Mesodermal cell (in vitro differentiated cells): ENCODE measurements around the gene RAB39A.
A peak's percentile ranks its signal among the peaks of the same experiment; 100 is the strongest.
"Not testable (repeated sequence)": the region's sequence is repeated elsewhere in the genome, so short reads cannot be mapped to it uniquely, and the experiment has no call there.

Experiments
- H3K27ac ChIP-seq: 2 replicates; pipeline ENCODE4 v1.7.0; 2013; ENCODE audit warnings: mild to moderate bottlenecking, low read depth, low read length, moderate library complexity; ENCODE audit not compliant: severe bottlenecking
- H3K36me3 ChIP-seq: 2 replicates; pipeline ENCODE4 v1.7.1; 2013; ENCODE audit warnings: mild to moderate bottlenecking, low read length, moderate library complexity; ENCODE audit not compliant: control insufficient read depth, insufficient read depth
- H3K4me1 ChIP-seq: one replicate; pipeline ENCODE4 v1.7.1; 2013; ENCODE audit warnings: mild to moderate bottlenecking, low read length; ENCODE audit not compliant: insufficient read depth, control insufficient read depth, poor library complexity, severe bottlenecking
- H3K4me3 ChIP-seq: 2 replicates; pipeline ENCODE4 v1.7.0; 2013; ENCODE audit warnings: low read length, control low read depth, mild to moderate bottlenecking; ENCODE audit not compliant: insufficient read depth, poor library complexity, severe bottlenecking; ENCODE audit errors: extremely low read depth
- H3K9me3 ChIP-seq: 2 replicates; pipeline ENCODE4 v1.7.1; 2013; ENCODE audit warnings: mild to moderate bottlenecking, low read length, moderate library complexity; ENCODE audit not compliant: control insufficient read depth
- WGBS, 2 experiments: methylation state at CpG; one replicate each; pipeline ENCODE4 v1.1.5; 2013; ENCODE audit warnings: missing lambda C conversion rate in 2 of 2; ENCODE audit not compliant: insufficient coverage in 2 of 2; 5-methylcytosine and 5-hydroxymethylcytosine counted together

The RAB39A gene

DNA sequence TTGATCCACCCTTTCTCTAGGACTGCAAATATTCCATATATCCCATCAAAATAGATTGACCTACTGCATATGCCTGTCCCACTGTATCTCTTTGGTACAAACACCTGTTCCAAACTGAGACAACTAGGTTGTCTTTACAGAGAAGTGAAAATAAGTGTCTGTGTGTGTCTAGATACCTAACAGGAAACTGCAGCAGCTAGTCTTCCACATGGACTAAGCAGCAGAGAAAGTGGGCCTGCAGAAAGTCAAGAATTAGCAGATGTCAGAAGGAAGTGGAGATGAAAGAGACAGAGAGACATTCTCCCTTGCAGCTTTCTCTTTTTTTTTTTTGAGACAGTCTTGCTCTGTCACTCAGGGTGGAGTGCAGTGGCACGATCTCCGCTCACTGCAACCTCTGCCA is 3.9 kb upstream of the RAB39A start:
- H3K27ac ChIP-seq = no peak overlapping the region
- no peak overlapping the region for H3K4me3 ChIP-seq
- no peaks in the 10 kb centered on the region for H3K4me1 ChIP-seq
- no peaks in the 10 kb centered on the region for H3K36me3 ChIP-seq
- no peaks in the 10 kb centered on the region for H3K9me3 ChIP-seq
- WGBS, 2 experiments = 83% methylated on average over 2 of the region's 2 CpGs; no CpG with 5 or more reads in 1 of the 2 experiments

DNA sequence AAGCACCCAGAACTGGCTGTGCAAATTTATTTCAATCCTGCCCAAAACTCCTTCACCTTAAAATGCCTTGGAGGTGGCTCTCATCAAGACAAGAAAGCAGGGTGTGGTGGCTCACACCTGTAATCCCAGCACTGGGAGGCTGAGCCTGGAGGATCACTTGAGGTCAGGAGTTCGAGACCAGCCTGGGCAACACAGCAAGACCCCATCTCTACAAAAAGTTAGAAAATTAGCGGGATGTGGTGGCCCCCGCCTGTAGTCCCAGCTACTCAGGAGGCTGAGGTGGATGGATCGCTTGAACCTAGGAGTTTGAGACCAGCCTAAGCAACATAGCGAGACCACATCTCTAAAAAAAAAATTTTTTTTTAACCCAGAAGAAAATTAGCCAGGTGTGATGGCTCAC is 689 bp upstream of the RAB39A start:
- Histone ChIP-seq H3K4me1 (no peaks in the 10 kb centered on the region), H3K36me3 (no peaks in the 10 kb centered on the region), H3K27ac (no peak overlapping the region), H3K9me3 (no peaks in the 10 kb centered on the region), H3K4me3 (peak overlapping the region; percentile 51)
- 94 to 100% methylated on average over 3 to 4 of the region's 5 CpGs for WGBS, 2 experiments

DNA sequence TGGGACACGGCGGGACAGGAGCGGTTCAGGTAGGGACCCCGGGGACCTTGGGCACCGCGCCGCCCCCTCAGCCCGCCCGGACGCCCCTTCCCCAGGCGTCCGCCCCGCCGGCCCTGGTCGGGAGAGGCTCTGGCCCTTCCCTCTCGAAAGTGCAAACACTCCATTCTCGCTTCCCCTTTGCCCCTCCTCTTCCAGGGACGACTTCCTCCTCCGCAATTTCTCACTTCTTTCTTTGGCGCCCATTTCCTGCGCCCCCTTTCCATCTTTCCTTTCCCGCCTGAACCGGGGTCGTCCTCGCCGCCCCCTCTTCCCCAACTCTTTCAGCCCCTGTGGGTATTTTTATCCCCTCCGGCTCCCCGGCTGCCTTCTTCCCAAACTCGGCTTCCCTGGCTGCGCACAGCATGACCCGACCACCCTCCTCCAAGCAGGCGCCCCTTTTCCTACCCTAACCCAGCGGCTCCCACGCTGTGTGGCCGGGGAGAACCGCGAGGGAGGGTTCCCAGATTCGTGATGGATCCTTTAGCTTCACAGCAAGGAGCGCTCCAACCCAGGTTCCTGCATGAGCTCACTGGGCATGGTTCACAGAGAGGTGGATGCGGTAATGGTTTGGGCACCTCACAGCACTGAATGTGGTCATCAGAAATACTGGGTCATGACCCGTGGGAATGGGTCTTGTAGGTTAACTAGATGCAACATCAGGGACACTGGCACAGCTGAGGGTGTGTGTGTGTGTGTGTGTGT is 689 bp downstream of the RAB39A start:
- no peaks in the 10 kb centered on the region for H3K4me1 ChIP-seq
- 0 to 2% methylated on average over 34 to 35 of the region's 41 CpGs for WGBS, 2 experiments
- H3K27ac ChIP-seq = no peak overlapping the region
- no peaks in the 10 kb centered on the region for H3K36me3 ChIP-seq
- H3K4me3 ChIP-seq = peak overlapping the region; percentile 51
- no peaks in the 10 kb centered on the region for H3K9me3 ChIP-seq

DNA sequence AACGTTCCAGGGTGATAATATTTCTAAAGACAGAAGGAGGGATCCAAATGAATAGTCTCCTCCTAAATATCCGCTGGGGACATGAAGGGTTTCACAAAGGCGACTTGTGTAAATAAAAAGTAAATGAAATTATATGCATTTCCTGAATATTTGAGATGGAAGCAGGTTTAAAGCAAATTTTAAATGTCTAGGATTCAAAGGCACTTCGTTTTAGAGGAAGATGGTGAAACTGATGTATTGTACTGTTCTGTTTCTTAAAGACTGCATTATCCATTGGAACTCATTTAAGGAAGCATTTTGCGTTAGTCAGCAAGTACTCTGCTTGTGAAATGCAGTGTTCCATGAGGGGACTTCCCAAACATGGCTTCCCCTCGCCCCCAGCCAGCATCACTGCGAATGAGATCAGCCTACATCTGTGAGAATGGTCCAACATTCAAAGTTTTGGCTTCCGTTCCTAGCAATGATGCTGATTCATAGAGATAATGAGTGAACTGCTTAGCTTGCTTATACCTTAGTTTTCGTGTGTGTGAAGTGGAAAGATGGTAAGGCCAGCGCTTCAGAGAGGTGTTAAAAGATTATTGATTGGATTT is 1.5 kb downstream of the RAB39A start:
- WGBS, 2 experiments = 36 to 38% methylated on average over 8 to 9 of the region's 10 CpGs
- Histone ChIP-seq H3K4me3 (peak overlapping the region; percentile 51), H3K27ac (no peak overlapping the region), H3K36me3 (no peaks in the 10 kb centered on the region), H3K4me1 (no peaks in the 10 kb centered on the region), H3K9me3 (no peaks in the 10 kb centered on the region)

DNA sequence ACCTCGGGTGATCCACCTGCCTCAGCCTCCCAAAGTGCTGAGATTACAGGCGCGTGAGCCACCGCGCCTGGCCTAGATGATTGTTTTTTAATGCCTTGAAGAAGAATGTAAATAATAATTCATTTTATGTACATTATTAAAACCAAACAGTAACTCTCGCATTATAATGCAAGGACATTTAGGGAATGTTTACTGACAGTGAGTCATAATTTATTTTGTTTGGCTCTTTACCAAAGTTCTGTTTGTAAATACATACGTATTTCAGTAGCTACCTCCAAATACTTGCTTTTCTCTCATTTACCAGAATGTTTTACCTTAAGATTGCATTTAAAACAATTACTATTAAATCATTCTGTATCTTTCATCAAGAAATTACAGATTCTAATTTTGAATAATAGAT is 3.0 kb downstream of the RAB39A start:
- no peak overlapping the region for H3K27ac ChIP-seq
- H3K9me3 ChIP-seq = no peaks in the 10 kb centered on the region
- H3K36me3 ChIP-seq = no peaks in the 10 kb centered on the region
- H3K4me3 ChIP-seq = no peak overlapping the region
- no CpG with 5 or more reads among the region's 7 CpGs for whole genome bisulfite sequencing, 2 experiments
- H3K4me1 ChIP-seq = no peaks in the 10 kb centered on the region

DNA sequence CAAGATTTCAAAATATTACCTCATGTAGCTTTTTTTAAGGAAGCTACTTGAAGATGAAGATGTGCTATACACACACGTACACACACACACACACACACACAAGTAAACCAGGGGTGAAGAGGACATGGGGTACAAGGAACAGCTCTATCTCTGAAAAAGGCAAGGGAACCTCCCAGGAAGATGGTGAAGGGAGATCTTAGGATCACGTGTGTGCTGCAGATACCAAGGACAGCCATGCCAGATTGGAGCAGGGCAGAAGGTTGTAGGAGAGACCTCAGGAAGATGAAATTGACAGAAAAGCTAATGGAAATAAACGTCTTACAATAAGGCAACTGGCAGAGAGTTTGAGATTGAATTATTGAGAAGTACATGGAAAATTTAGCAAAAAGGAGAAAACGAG is 19.7 kb downstream of the RAB39A start:
- Histone ChIP-seq H3K4me3 (no peak overlapping the region), H3K9me3 (no peaks in the 10 kb centered on the region), H3K36me3 (no peaks in the 10 kb centered on the region), H3K4me1 (no peaks in the 10 kb centered on the region), H3K27ac (no peak overlapping the region)
- WGBS, 2 experiments = 78 to 86% methylated on average over 2 to 3 of the region's 4 CpGs

DNA sequence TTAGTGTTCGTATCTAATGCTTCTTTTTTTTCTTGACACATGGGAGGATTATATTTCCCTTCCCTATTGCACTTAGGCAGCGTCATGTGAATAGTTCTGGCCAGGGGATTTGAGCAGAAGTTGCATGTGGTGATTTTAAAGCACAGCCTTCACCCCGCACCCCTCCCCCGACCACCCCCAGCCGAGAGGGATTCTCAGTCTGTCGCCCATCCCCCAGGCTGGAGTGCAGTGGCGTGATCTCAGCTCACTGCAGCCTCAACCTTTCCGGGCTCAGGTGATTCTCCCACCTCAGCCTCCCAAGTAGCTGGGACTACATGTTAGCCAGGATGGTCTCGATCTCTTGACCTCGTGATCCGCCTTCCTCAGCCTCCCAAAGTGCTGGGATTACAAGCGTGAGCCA is 20.1 kb downstream of the RAB39A start:
- H3K4me3 ChIP-seq, H3K27ac ChIP-seq, H3K36me3 ChIP-seq, H3K4me1 ChIP-seq, H3K9me3 ChIP-seq: not testable (repeated sequence)
- 67 to 72% methylated on average over 3 to 6 of the region's 12 CpGs for WGBS, 2 experiments

DNA sequence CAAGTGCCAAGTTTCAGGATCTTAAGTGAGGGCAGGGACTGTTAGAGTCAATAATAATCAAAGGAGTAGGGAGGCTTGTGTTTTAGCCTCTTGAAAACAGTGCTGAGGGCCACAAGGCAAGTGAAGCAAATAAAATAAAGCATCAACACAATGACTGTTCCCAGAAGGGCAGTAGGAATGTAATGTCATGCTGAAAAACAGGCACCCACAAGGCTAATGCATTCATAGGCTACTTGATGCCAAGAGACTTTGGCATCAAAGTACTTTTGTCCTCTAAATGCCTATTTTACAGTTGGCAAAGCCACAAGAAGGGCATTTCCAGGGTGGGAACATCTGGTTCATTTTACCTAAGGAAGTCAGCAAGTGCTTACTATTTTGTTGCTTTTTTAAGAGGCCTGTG is 22.9 kb downstream of the RAB39A start:
- Histone ChIP-seq H3K36me3 (no peaks in the 10 kb centered on the region), H3K27ac (no peak overlapping the region), H3K9me3 (no peaks in the 10 kb centered on the region), H3K4me1 (no peaks in the 10 kb centered on the region), H3K4me3 (no peak overlapping the region)

DNA sequence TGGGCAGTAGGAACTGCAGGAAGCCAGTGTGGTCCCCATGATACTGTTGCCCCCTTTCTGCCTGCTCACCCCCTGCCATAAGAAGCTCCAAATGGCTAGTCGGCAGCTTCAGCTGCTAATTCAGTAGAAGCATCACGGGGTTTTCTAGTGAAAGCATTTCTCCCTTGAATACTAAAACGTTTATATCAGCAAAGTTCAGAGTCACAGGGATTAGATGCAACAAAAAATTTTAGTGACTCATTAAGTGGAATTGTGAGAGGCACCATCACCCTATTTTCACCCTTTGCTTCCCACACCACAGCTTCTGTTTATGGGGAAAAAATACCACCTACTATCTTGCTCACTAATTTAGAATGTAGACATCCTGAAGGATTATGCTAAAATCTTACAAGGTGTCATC is 25.2 kb downstream of the RAB39A start:
- Histone ChIP-seq H3K36me3 (no peaks in the 10 kb centered on the region), H3K4me3 (no peak overlapping the region), H3K27ac (no peak overlapping the region), H3K4me1 (no peaks in the 10 kb centered on the region), H3K9me3 (no peaks in the 10 kb centered on the region)
- 83 to 100% methylated on average over 1 of the region's 3 CpGs for WGBS, 2 experiments

DNA sequence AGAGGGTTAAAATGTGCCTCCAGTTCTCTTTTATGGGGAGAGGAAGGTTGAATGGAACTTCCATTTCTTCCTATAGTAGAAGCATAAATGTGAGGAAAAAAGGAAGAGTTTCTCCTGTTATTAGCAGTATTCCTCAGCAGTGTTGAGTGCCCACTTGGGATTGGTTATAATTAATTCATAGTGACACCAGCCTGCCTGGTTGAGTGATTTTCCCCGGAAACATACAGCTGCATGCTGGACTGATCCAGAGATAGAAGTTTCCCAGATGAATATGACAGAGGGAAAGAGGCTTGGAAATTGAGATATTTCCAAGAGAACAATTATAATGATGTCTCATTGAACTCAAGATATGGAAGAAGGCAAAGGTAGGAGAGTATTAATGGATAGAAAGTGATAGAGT is 28.3 kb downstream of the RAB39A start:
- Histone ChIP-seq H3K4me3 (no peak overlapping the region), H3K4me1 (no peaks in the 10 kb centered on the region), H3K36me3 (no peaks in the 10 kb centered on the region), H3K9me3 (no peaks in the 10 kb centered on the region), H3K27ac (no peak overlapping the region)
- 100% methylated on average over 1 of the region's 1 CpG for whole genome bisulfite sequencing, 2 experiments

DNA sequence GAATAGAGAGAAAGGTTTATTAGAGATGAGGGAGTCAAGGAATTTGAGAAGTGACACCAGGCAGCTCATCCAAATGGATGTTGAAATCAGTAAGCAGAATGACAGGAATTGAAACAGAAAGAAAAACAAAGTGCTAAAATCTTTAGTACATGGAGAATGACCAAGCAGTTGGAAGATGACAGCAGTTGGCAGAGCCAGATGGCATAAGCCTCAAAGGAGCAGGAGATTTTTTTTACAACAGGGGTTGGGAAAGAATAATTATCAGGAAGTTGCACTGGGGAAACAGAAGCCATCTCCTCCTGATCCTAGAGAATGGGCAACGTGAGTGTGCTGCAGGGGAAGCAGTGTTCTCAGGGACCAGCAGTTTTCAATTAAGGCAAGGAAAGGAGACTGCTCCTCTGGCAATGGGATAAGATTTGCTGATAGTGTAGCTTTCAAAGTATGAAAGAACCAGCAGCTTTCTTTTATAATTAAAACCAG is 28.9 kb downstream of the RAB39A start:
- Histone ChIP-seq H3K4me1 (no peaks in the 10 kb centered on the region), H3K36me3 (no peaks in the 10 kb centered on the region), H3K4me3 (no peak overlapping the region), H3K27ac (no peak overlapping the region), H3K9me3 (no peaks in the 10 kb centered on the region)
- 56% methylated on average over 1 of the region's 1 CpG; no CpG with 5 or more reads in 1 of the 2 experiments for WGBS, 2 experiments
